PC-9 (cell line): ENCODE data around the gene LYPD6B.

ENCODE experiments used
- CTCF ChIP-seq: fragments of 200-600 bp; sonication (generic); conservative IDR thresholded peaks from 2 replicates; pipeline ENCODE4 v1.6.1; 2017; ENCODE audit warnings: mixed run types, antibody characterized with exemption, mild to moderate bottlenecking, moderate library complexity
- EZH2 ChIP-seq: fragments of 200-600 bp; sonication (generic); IDR thresholded peaks from 2 replicates; pipeline ENCODE4 v1.8.0; 2017; ENCODE audit warnings: antibody characterized with exemption, low read depth

GRCh38 chr2:149063177-149063576, 24.7 kb downstream of the LYPD6B start:
- TF ChIP-seq CTCF (no peak), EZH2 (no peak)
